HEK293 (cell line): Measurements from ENCODE around the gene EPHX1.
"Not testable (repeated sequence)": the region's sequence is repeated elsewhere in the genome, so short reads cannot be mapped to it uniquely, and the experiment has no call there.

Source experiments
- BCL6B ChIP-seq: fragments of 450-650 bp; formaldehyde crosslinking; IDR thresholded peaks from 2 replicates; pipeline ENCODE4 v1.5.1; 2017; ENCODE audit warnings: missing biosample characterization, missing genetic modification characterization
- CTCF ChIP-seq: fragments of 450-650 bp; formaldehyde crosslinking; IDR thresholded peaks from 2 replicates; pipeline ENCODE4 v1.5.1; 2016; ENCODE audit warnings: missing biosample characterization, missing genetic modification characterization
- INSM2 ChIP-seq: fragments of 450-650 bp; formaldehyde crosslinking; IDR thresholded peaks from 2 replicates; pipeline ENCODE4 v1.5.1; 2016; ENCODE audit warnings: missing biosample characterization, missing genetic modification characterization
- MEIS1 ChIP-seq: sonication (generic); formaldehyde crosslinking; IDR thresholded peaks from 2 replicates; pipeline ENCODE4 v1.8.1; 2022; ENCODE audit warnings: missing genetic modification reagents, mild to moderate bottlenecking, borderline replicate concordance
- REST ChIP-seq: fragments of 450-650 bp; formaldehyde crosslinking; IDR thresholded peaks from 2 replicates; pipeline ENCODE4 v1.5.1; 2016; ENCODE audit warnings: missing biosample characterization, missing genetic modification characterization
- TCF7L2 ChIP-seq: IDR thresholded peaks from 2 replicates; pipeline ENCODE4 v1.6.1; 2011; ENCODE audit warnings: low read depth, mild to moderate bottlenecking, inconsistent platforms, low read length, moderate library complexity, borderline replicate concordance
- TRIM28 ChIP-seq: IDR thresholded peaks from 2 replicates; pipeline ENCODE4 v1.6.1; 2011; ENCODE audit warnings: low read length, control low read depth, borderline replicate concordance
- YY1 ChIP-seq: fragments of 450-650 bp; formaldehyde crosslinking; IDR thresholded peaks from 2 replicates; pipeline ENCODE4 v1.5.1; 2018; ENCODE audit warnings: missing biosample characterization, missing genetic modification characterization
- ZBTB10 ChIP-seq: fragments of 450-650 bp; formaldehyde crosslinking; IDR thresholded peaks from 2 replicates; pipeline ENCODE4 v1.5.1; 2016; ENCODE audit warnings: missing biosample characterization, missing genetic modification characterization
- ZNF26 ChIP-seq: fragments of 450-650 bp; formaldehyde crosslinking; IDR thresholded peaks from 2 replicates; pipeline ENCODE4 v1.5.1; 2016; ENCODE audit warnings: missing biosample characterization, missing genetic modification characterization
- ZNF341 ChIP-seq: fragments of 450-650 bp; formaldehyde crosslinking; IDR thresholded peaks from 2 replicates; pipeline ENCODE4; 2016; ENCODE audit warnings: low read depth, missing biosample characterization, missing genetic modification characterization
- ZNF580 ChIP-seq: fragments of 450-650 bp; formaldehyde crosslinking; IDR thresholded peaks from 2 replicates; pipeline ENCODE4 v1.5.1; 2016; ENCODE audit warnings: missing biosample characterization, missing genetic modification characterization
- ZNF747 ChIP-seq: fragments of 450-650 bp; formaldehyde crosslinking; IDR thresholded peaks from 2 replicates; pipeline ENCODE4 v1.5.1; 2016; ENCODE audit warnings: missing biosample characterization, missing genetic modification characterization
- ZNF837 ChIP-seq: fragments of 450-650 bp; formaldehyde crosslinking; IDR thresholded peaks from 2 replicates; pipeline ENCODE4 v1.5.1; 2016; ENCODE audit warnings: missing biosample characterization, missing genetic modification characterization

GRCh38 chr1:225761395-225761794, 48.5 kb upstream of the EPHX1 start:
- TF ChIP-seq ZNF580 (tag by site-specific recombination); MEIS1 (CRISPR knock-in tag); CTCF (tag by site-specific recombination); ZNF341 (tag by site-specific recombination); REST; ZNF747; BCL6B (tag by site-specific recombination); ZBTB10; ZNF837 (tag by site-specific recombination); TCF7L2; TRIM28; INSM2 (tag by site-specific recombination); ZNF26 (tag by site-specific recombination); YY1 (tag by site-specific recombination): not testable (repeated sequence)
